ENCODE results near the gene DPPA3. TPM values are rescaled to one million over a fixed set of nuclear protein-coding genes. Genes with fewer than 3 reads are reported as not detected.
"Not testable (repeated sequence)": the region's sequence is repeated elsewhere in the genome, so short reads cannot be mapped to it uniquely, and the experiment has no call there.

Gene DPPA3
- total RNA-seq, 2 experiments from 2014 or later, result not detected

DNA sequence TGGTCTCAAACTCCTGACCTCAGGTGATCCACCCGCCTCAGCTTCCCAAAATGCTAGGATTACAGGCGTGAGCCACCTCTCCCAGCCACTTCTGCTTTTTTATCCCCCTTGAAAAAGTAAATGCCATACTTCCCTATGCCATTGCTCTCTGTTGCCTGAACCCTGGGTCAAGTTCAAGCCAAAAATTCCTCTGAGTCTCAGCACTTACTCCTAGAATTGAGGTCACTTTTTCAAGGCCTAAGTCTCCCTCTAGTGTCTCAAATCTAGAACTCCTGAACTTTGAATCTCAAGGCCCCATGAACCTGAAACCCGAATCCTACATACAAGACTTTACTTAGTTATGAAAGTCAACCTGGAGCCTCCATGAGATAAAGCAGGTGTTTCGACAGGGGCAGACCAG is 44.1 kb upstream of the DPPA3 start:
- Histone ChIP-seq H3K4me3 (ENCODE audit: low read length) (no peak overlapping the region), H3K27ac (ENCODE audit: low read depth in 1 of 2, low read length in 2 of 2) (no peak overlapping the region), H3K4me1 (ENCODE audit: insufficient read depth, low read length) (no peaks in the 10 kb centered on the region), H3K9me3 (ENCODE audit: control insufficient read depth in 1 of 2, insufficient read depth in 1 of 2, low read length in 2 of 2) (no peaks in the 10 kb centered on the region), H3K27me3 (ENCODE audit: control insufficient read depth in 1 of 2, insufficient read depth in 2 of 2, low read length in 2 of 2) (no peaks in the 10 kb centered on the region), H3K36me3 (ENCODE audit: insufficient read depth, low read length) (no peaks in the 10 kb centered on the region)
- Mint-ChIP-seq H3K4me1 (ENCODE audit: low read depth) (no peaks in the 10 kb centered on the region), H3K27me3 (no peaks in the 10 kb centered on the region), H3K9me3 (no peaks in the 10 kb centered on the region), H3K27ac (no peak overlapping the region), H3K36me3 (ENCODE audit: low read depth) (no peaks in the 10 kb centered on the region), H3K4me3 (no peak overlapping the region)
- ChIA-PET CTCF (no interaction called here), POLR2A (no interaction called here)
- no peak for TF ChIP-seq CTCF (IDR thresholded peaks at IDR 0.05)
- intact Hi-C loops (cut with DNase I, micrococcal nuclease), result no loop called here
- DNase-seq (no peak), ATAC-seq (ENCODE audit: poor library complexity) (no peak)

DNA sequence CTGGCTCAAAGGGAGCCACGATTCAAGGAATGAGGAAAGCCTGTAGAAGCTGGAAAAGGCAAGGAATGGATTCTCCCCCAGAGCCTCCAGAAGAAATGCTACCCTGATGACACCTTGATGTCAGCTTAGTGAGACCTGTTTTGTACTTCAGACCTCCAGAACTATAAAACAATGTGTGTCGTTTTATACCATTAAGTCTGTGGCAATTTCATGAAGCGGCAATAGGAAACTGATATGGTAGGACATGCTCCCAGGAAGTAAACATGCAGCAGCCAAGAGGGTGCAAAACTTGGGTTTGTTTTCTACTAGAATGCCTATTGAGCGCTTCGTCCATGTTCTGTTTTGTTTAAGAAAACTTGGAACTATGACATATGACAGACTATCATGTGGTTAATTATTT is 43.1 kb upstream of the DPPA3 start:
- CTCF ChIA-PET, result no interaction called here
- ATAC-seq (ENCODE audit: poor library complexity), result no peak
- H3K4me3 ChIP-seq (ENCODE audit: low read length), result no peak overlapping the region
- Mint-ChIP-seq H3K27me3 (no peaks in the 10 kb centered on the region), H3K4me1 (ENCODE audit: low read depth) (no peaks in the 10 kb centered on the region), H3K4me3 (no peak overlapping the region), H3K27ac (no peak overlapping the region), H3K36me3 (ENCODE audit: low read depth) (no peaks in the 10 kb centered on the region), H3K9me3 (no peaks in the 10 kb centered on the region)
- no peak overlapping the region for H3K27ac ChIP-seq (ENCODE audit: low read depth in 1 of 2, low read length in 2 of 2)
- H3K36me3 ChIP-seq (ENCODE audit: insufficient read depth, low read length), result no peaks in the 10 kb centered on the region
- H3K4me1 ChIP-seq (ENCODE audit: insufficient read depth, low read length), result no peaks in the 10 kb centered on the region
- no peaks in the 10 kb centered on the region for H3K27me3 ChIP-seq (ENCODE audit: control insufficient read depth in 1 of 2, insufficient read depth in 2 of 2, low read length in 2 of 2)
- intact Hi-C loops (cut with DNase I, micrococcal nuclease), result no loop called here
- no peak for TF ChIP-seq CTCF (IDR thresholded peaks at IDR 0.05)
- POLR2A ChIA-PET, result no interaction called here
- no peaks in the 10 kb centered on the region for H3K9me3 ChIP-seq (ENCODE audit: control insufficient read depth in 1 of 2, insufficient read depth in 1 of 2, low read length in 2 of 2)
- no peak for DNase-seq

DNA sequence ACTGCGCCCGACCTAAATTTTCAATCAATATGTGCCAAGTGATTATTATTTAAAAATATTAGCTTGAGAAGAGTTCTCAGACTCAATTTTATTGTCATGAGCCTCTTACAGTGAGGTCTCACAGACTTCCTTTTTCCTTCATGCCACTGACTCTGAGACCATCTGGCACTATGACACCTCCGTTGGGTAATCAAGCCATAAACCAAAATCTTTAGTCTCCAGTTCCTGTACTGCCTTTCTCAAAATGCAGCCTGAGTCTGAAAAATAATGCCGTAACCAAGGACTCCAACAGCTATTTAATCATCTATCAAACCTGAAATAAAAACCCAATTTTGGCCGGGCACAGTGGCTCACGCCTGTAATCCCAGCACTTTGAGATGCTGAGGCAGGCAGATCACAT is 35.8 kb upstream of the DPPA3 start:
- H3K36me3 Mint-ChIP-seq (ENCODE audit: low read depth); POLR2A ChIA-PET; H3K36me3 ChIP-seq (ENCODE audit: insufficient read depth, low read length); DNase-seq; H3K27ac Mint-ChIP-seq; H3K4me3 Mint-ChIP-seq; H3K27ac ChIP-seq (ENCODE audit: low read depth in 1 of 2, low read length in 2 of 2); H3K4me1 ChIP-seq (ENCODE audit: insufficient read depth, low read length); H3K9me3 ChIP-seq (ENCODE audit: control insufficient read depth in 1 of 2, insufficient read depth in 1 of 2, low read length in 2 of 2); H3K9me3 Mint-ChIP-seq; intact Hi-C loops (cut with DNase I, micrococcal nuclease); ATAC-seq (ENCODE audit: poor library complexity); H3K4me3 ChIP-seq (ENCODE audit: low read length); CTCF ChIA-PET; H3K4me1 Mint-ChIP-seq (ENCODE audit: low read depth); H3K27me3 ChIP-seq (ENCODE audit: control insufficient read depth in 1 of 2, insufficient read depth in 2 of 2, low read length in 2 of 2): not testable (repeated sequence)
- H3K27me3 Mint-ChIP-seq, result peaks cover 19% of the 10 kb centered on the region

DNA sequence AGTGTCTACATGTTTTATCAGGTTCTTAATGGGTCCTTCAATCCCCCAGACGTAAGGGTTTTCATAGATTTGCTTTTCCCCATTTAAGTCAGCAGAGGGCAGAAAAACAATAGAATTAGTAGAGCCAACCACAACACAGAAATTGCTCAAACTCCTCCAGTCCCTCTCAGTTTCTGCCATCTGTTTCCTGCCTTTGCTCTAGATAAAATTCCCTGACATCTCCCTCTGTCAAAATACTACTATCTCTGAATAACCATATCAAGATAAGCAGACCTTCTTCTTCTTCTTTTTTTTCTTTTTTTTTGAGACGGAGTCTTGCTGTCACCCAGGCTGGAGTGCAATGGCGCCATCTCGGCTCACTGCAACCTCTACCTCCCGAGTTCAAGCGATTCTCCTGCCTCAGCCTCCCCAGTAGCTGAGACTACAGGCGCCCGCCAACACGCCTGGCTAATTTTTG is 33.8 kb upstream of the DPPA3 start:
- peak in 3 of 14 experiments; percentile 40 to 42 (median 40) for DNase-seq
- H3K36me3 ChIP-seq (ENCODE audit: insufficient read depth, low read length); H3K27ac ChIP-seq (ENCODE audit: low read depth in 1 of 2, low read length in 2 of 2); H3K27me3 ChIP-seq (ENCODE audit: control insufficient read depth in 1 of 2, insufficient read depth in 2 of 2, low read length in 2 of 2); H3K27ac Mint-ChIP-seq; CTCF ChIA-PET; H3K4me1 Mint-ChIP-seq (ENCODE audit: low read depth); H3K9me3 Mint-ChIP-seq; H3K4me1 ChIP-seq (ENCODE audit: insufficient read depth, low read length); ATAC-seq (ENCODE audit: poor library complexity); H3K4me3 ChIP-seq (ENCODE audit: low read length); H3K9me3 ChIP-seq (ENCODE audit: control insufficient read depth in 1 of 2, insufficient read depth in 1 of 2, low read length in 2 of 2); H3K36me3 Mint-ChIP-seq (ENCODE audit: low read depth): not testable (repeated sequence)
- Mint-ChIP-seq H3K27me3 (peaks cover 19% of the 10 kb centered on the region), H3K4me3 (peak overlapping the region; percentile 4)
- peak; percentile 47 for TF ChIP-seq CTCF (IDR thresholded peaks at IDR 0.05)
- intact Hi-C loops (cut with DNase I, micrococcal nuclease), result loop anchor here in 1 of 2 experiments (1.0 kb wide), 1 partner anchor 130 kb away; no protein-coding TSS in a partner anchor
- POLR2A ChIA-PET, result interaction anchor here (0.6 kb wide), 1 partner anchor 10 kb away, joined by 3 read pairs; no protein-coding TSS in a partner anchor

All from CD4-positive, alpha-beta T cell (primary cell).